CD14-positive monocyte (primary cell): ENCODE results near the gene ELAVL1. TPM values are rescaled to one million over a fixed set of nuclear protein-coding genes. Genes with fewer than 3 reads are reported as not detected.

Source experiments
- DNase-seq, 3 donors: peaks; one replicate each; pipeline ENCODE4 v3.0.0-alpha.2; 2011 to 2022
- H2AFZ ChIP-seq: 2 replicates; pipeline ENCODE4 v1.6.0; 2012; ENCODE audit warnings: mild to moderate bottlenecking, low read depth, low read length, inconsistent platforms; ENCODE audit not compliant: insufficient read depth, poor library complexity, severe bottlenecking
- H3K27ac ChIP-seq, 2 donors: 1 replicate in 1 of 2; 2 replicates in 1 of 2; pipeline ENCODE4 v1.5.1; 2012 to 2013; ENCODE audit warnings: low read length in 2 of 2, control low read depth in 1 of 2, inconsistent platforms in 1 of 2, low read depth in 1 of 2, mild to moderate bottlenecking in 1 of 2
- H3K27me3 ChIP-seq, 2 donors: one replicate each; pipeline versions ENCODE4 v1.6.0 to v1.6.1; 2011 to 2013; ENCODE audit warnings: low read length in 2 of 2; ENCODE audit not compliant: control insufficient read depth in 2 of 2, insufficient read depth in 2 of 2
- H3K36me3 ChIP-seq, 2 donors: replicated peaks in 1 of 2; 1 replicate in 1 of 2; 2 replicates in 1 of 2; pipeline versions ENCODE4 v1.5.1 to v1.6.1; 2012 to 2013; ENCODE audit warnings: low read length in 2 of 2, control low read depth in 1 of 2, inconsistent platforms in 1 of 2, mild to moderate bottlenecking in 1 of 2; ENCODE audit not compliant: insufficient read depth in 2 of 2, control insufficient read depth in 1 of 2
- H3K4me1 ChIP-seq, 2 donors: 1 replicate in 1 of 2; 2 replicates in 1 of 2; pipeline versions ENCODE4 v1.5.1 to v1.6.1; 2012 to 2013; ENCODE audit warnings: low read length in 2 of 2, control low read depth in 1 of 2, inconsistent platforms in 1 of 2, mild to moderate bottlenecking in 1 of 2, moderate library complexity in 1 of 2; ENCODE audit not compliant: insufficient read depth in 2 of 2, control insufficient read depth in 1 of 2
- H3K4me2 ChIP-seq: replicated peaks from 2 replicates; pipeline ENCODE3; 2012; ENCODE audit warnings: low read length, moderate library complexity, mild to moderate bottlenecking; ENCODE audit not compliant: poor library complexity, severe bottlenecking; ENCODE audit errors: extremely low read depth
- H3K4me3 ChIP-seq, 3 experiments: fragments of 200-600 bp in 1 of 3; sonication (generic) in 1 of 3; replicated peaks in 1 of 3; 1 replicate in 2 of 3; 2 replicates in 1 of 3; pipeline ENCODE4 v1.5.1; 2011 to 2013; ENCODE audit warnings: low read length in 3 of 3, mild to moderate bottlenecking in 3 of 3, control low read depth in 2 of 3, low read depth in 2 of 3, inconsistent platforms in 1 of 3, moderate library complexity in 1 of 3
- H3K79me2 ChIP-seq: 2 replicates; pipeline ENCODE4 v1.6.0; 2012; ENCODE audit warnings: mild to moderate bottlenecking, control low read depth, inconsistent platforms, low read length, moderate library complexity; ENCODE audit not compliant: insufficient read depth
- H3K9ac ChIP-seq: 2 replicates; pipeline ENCODE4 v1.6.0; 2017; ENCODE audit warnings: low read length, mild to moderate bottlenecking; ENCODE audit not compliant: insufficient read depth, poor library complexity, severe bottlenecking
- H3K9me3 ChIP-seq, 2 donors: replicated peaks in 1 of 2; 1 replicate in 1 of 2; 2 replicates in 1 of 2; pipeline versions ENCODE4 v1.5.1 to v1.6.1; 2012 to 2013; ENCODE audit warnings: low read length in 2 of 2, control low read depth in 1 of 2; ENCODE audit not compliant: control insufficient read depth in 1 of 2, insufficient read depth in 1 of 2
- H4K20me1 ChIP-seq: 2 replicates; pipeline ENCODE4 v1.6.0; 2012; ENCODE audit warnings: mild to moderate bottlenecking, low read length, control low read depth, moderate library complexity; ENCODE audit not compliant: insufficient read depth
- H3K27ac Mint-ChIP-seq, 7 donors: one replicate each; pipeline ENCODE4 v1.8.0; 2020; ENCODE audit warnings: mild to moderate bottlenecking in 7 of 7, mixed read lengths in 7 of 7, moderate library complexity in 6 of 7, inconsistent platforms in 2 of 7
- H3K27me3 Mint-ChIP-seq, 3 donors: one replicate each; pipeline ENCODE4 v1.8.0; 2021 to 2022; ENCODE audit warnings: low read depth in 3 of 3, mild to moderate bottlenecking in 3 of 3, mixed read lengths in 3 of 3, moderate library complexity in 3 of 3, inconsistent platforms in 1 of 3
- H3K36me3 Mint-ChIP-seq, 2 donors: one replicate each; pipeline ENCODE4 v1.8.0; 2020; ENCODE audit warnings: mixed read lengths in 2 of 2, inconsistent platforms in 1 of 2, mild to moderate bottlenecking in 1 of 2
- H3K4me1 Mint-ChIP-seq: one replicate; pipeline ENCODE4 v1.8.0; 2020; ENCODE audit warnings: mild to moderate bottlenecking, mixed read lengths
- H3K4me3 Mint-ChIP-seq, 2 donors: one replicate each; pipeline ENCODE4 v1.8.0; 2020; ENCODE audit warnings: mild to moderate bottlenecking in 2 of 2, mixed read lengths in 2 of 2, moderate library complexity in 1 of 2
- H3K9me3 Mint-ChIP-seq, 7 donors: one replicate each; pipeline ENCODE4 v1.8.0; 2020 to 2022; ENCODE audit warnings: mixed read lengths in 7 of 7, mild to moderate bottlenecking in 6 of 7, moderate library complexity in 6 of 7, inconsistent platforms in 2 of 7
- WGBS: methylation state at CpG from one replicate; pipeline ENCODE4 v1.1.5; 2013; ENCODE audit warnings: missing lambda C conversion rate; ENCODE audit not compliant: insufficient coverage; 5-methylcytosine and 5-hydroxymethylcytosine counted together
- intact Hi-C, 2 donors: fragments of 100-400 bp; cut with micrococcal nuclease; formaldehyde crosslinking; loops; one replicate each; pipeline versions ENCODE4 v1.15.0 to v1.15.1; 2023
- polyA plus RNA-seq, 3 donors: library from polyadenylated mRNA; depleted of rRNA in 1 of 3; unstranded in 2 of 3; stranded (reverse) in 1 of 3; fragments of 300-500 nt in 2 of 3; fragments of >200 nt in 1 of 3; fragmentation: Illumina TruSeq in 2 of 3; gene quantifications; 1 replicate in 2 of 3; 2 replicates in 1 of 3; pipeline ENCODE4 v1.2.3, GENCODE V29; 2012 to 2021
- TF ChIP-seq, protein P1 (sequence below): fragments of 200-600 bp; IDR thresholded peaks from one replicate; pipeline ENCODE4 v1.8.0; 2022; ENCODE audit warnings: antibody characterized with exemption, mild to moderate bottlenecking

ELAVL1 gene
- polyA plus RNA-seq, 3 donors = 25.1 to 31.1 (median 30.7) TPM

- no peak for DNase-seq
- no peaks in the 10 kb centered on the region for H3K4me1 ChIP-seq
- H3K27ac Mint-ChIP-seq = peak overlapping the region in 2 of 7 donors; percentile 50 to 58
- H4K20me1 ChIP-seq = peaks cover 58% of the 10 kb centered on the region
- no peak overlapping the region for H3K4me3 ChIP-seq
- intact Hi-C loops = no loop called here
- peaks cover 72 to 97% of the 10 kb centered on the region in 2 donors for H3K36me3 ChIP-seq
- peaks cover 64 to 89% of the 10 kb centered on the region in 2 donors for H3K36me3 Mint-ChIP-seq
- H3K9me3 Mint-ChIP-seq = no peaks in the 10 kb centered on the region
- peaks cover 0 to 1% (median 0%) of the 10 kb centered on the region in 3 donors for H3K27me3 Mint-ChIP-seq
- no peak overlapping the region for H3K4me3 Mint-ChIP-seq
- H3K9ac ChIP-seq = no peak overlapping the region
- H3K4me2 ChIP-seq = no peak overlapping the region
- peaks cover 15% of the 10 kb centered on the region for H3K79me2 ChIP-seq
- no peak overlapping the region for H3K27ac ChIP-seq
- H3K4me1 Mint-ChIP-seq = no peaks in the 10 kb centered on the region
- no peak overlapping the region for H2AFZ ChIP-seq
- WGBS = 96% methylated on average over 13 of the region's 13 CpGs
- H3K27me3 ChIP-seq = no peaks in the 10 kb centered on the region
- TF ChIP-seq, protein P1, sequence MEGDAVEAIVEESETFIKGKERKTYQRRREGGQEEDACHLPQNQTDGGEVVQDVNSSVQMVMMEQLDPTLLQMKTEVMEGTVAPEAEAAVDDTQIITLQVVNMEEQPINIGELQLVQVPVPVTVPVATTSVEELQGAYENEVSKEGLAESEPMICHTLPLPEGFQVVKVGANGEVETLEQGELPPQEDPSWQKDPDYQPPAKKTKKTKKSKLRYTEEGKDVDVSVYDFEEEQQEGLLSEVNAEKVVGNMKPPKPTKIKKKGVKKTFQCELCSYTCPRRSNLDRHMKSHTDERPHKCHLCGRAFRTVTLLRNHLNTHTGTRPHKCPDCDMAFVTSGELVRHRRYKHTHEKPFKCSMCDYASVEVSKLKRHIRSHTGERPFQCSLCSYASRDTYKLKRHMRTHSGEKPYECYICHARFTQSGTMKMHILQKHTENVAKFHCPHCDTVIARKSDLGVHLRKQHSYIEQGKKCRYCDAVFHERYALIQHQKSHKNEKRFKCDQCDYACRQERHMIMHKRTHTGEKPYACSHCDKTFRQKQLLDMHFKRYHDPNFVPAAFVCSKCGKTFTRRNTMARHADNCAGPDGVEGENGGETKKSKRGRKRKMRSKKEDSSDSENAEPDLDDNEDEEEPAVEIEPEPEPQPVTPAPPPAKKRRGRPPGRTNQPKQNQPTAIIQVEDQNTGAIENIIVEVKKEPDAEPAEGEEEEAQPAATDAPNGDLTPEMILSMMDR = no peak
- no peaks in the 10 kb centered on the region for H3K9me3 ChIP-seq
These were observed 25.3 kb downstream of the ELAVL1 start for GRCh38 chr19:7980168-7980567.

- Mint-ChIP-seq H3K27ac (no peak overlapping the region), H3K4me3 (no peak overlapping the region), H3K36me3 (peaks cover 67 to 87% of the 10 kb centered on the region in 2 donors), H3K27me3 (peaks cover 0 to 1% (median 0%) of the 10 kb centered on the region in 3 donors), H3K9me3 (no peaks in the 10 kb centered on the region), H3K4me1 (no peaks in the 10 kb centered on the region)
- intact Hi-C loops = no loop called here
- Histone ChIP-seq H4K20me1 (peaks cover 52% of the 10 kb centered on the region), H3K27me3 (no peaks in the 10 kb centered on the region), H3K4me2 (no peak overlapping the region), H3K36me3 (peaks cover 74 to 97% of the 10 kb centered on the region in 2 donors), H2AFZ (no peak overlapping the region), H3K4me3 (no peak overlapping the region), H3K27ac (no peak overlapping the region), H3K9me3 (no peaks in the 10 kb centered on the region), H3K9ac (no peak overlapping the region), H3K4me1 (no peaks in the 10 kb centered on the region), H3K79me2 (peaks cover 11% of the 10 kb centered on the region)
- DNase-seq = no peak
- WGBS = 84% methylated on average over 8 of the region's 8 CpGs
- TF ChIP-seq, protein P1 = no peak
These were observed 25.9 kb downstream of the ELAVL1 start for GRCh38 chr19:7979559-7979958.
